Fibroblast of skin of right biceps (primary cell): ENCODE results near the gene FCER1A.
"Not testable (repeated sequence)": the region's sequence is repeated elsewhere in the genome, so short reads cannot be mapped to it uniquely, and the experiment has no call there.

ENCODE experiments used
- DNase-seq: peaks from one replicate; pipeline ENCODE4 v3.0.0-alpha.2; 2013

Gene FCER1A

DNA sequence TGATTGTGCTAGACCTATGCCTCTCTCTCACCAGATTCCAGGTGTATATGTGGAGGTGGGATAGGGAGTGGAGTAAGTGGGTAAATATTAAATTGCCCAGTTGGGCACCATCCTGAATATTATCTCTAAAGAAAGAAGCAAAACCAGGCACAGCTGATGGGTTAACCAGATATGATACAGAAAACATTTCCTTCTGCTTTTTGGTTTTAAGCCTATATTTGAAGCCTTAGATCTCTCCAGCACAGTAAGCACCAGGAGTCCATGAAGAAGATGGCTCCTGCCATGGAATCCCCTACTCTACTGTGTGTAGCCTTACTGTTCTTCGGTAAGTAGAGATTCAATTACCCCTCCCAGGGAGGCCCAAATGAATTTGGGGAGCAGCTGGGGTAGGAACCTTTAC, at the start of gene FCER1A:
Gene FCER1A (plus strand): TSS at position 242 of the 400 bp plus-strand sequence. CDS start 29 bp downstream, at position 271.
- DNase-seq, result no peak

GRCh38 chr1:159261311-159261710, 40.8 kb upstream of the FCER1A start:
- no peak for DNase-seq

DNA sequence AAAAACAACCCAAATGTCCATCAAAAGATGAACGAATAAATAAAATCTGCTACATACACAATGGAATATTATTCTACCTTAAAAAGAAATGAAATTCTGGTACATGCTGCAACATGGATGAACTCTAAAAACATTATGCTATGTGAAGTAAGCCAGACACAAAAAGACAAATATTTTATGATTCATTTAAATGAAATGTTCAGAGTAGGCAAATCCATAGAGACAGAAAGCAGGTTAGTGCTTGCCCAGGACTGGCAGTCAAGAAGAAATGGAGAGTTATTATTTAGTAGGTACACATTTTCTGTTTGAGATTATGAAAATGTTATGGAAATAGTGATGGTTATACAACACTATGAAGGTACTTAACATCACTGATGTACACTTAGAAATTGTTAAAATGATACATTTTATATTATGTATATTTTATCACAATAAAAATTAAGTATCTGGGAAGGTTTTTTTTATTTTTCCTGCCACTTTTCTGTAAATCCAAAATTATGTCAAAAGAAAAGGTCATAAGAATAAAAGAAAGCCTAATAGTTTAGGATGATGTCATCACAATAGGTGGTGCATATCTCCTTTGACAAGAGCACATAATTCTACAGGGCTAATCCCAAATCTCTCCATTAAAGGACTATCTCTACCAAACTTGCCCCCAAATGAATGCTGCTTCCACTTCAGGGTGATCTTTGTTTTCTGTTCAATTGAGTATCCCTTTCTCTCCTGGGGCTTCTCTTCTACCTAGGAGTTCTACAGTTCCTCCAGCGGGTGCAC, 40.2 kb upstream of the FCER1A start:
- DNase-seq, result no peak

DNA sequence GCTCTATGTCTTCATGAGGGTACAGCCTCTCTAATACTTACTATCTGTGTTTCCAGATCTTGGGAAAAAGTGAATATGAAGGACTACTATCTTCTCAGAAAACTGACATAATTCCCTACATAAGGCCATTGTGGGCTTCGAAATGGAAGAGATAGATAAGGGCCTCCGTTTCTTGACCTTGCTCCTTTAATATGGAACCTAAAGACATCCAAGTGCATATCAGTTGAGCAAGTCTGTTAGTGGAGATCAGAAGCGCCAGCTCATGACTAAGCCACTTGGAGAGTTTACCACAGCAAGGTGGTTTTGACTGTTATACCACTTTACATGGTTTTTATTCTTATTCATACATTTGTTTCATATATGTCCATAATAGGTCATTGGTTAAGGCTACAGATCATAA, 35.3 kb upstream of the FCER1A start:
- DNase-seq, result no peak

GRCh38 chr1:159274631-159275030, 27.5 kb upstream of the FCER1A start:
- no peak for DNase-seq

- no peak for DNase-seq
Observed at GRCh38 chr1:159275891-159276290, 26.2 kb upstream of the FCER1A start.

GRCh38 chr1:159279773-159280172, 22.4 kb upstream of the FCER1A start:
- no peak for DNase-seq

DNA sequence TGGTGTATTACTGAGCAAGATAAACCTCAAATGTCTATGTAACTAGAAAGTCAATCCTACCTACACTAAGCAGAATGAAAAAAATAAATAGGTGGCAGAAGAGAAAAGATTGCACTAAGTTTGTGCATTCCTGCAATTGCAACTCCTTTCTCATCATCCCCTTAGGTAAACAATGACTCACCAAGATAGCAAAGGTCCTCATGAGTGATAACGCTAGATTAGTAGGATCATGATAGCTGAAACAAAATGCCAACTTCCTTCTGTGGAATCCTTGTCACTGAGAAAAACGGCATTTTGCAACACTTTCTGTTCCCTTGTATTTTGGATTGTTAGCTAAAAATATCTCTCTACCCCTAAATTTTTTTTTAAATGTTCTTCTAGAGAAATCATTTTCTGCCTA, 20.0 kb upstream of the FCER1A start:
- DNase-seq, result no peak

DNA sequence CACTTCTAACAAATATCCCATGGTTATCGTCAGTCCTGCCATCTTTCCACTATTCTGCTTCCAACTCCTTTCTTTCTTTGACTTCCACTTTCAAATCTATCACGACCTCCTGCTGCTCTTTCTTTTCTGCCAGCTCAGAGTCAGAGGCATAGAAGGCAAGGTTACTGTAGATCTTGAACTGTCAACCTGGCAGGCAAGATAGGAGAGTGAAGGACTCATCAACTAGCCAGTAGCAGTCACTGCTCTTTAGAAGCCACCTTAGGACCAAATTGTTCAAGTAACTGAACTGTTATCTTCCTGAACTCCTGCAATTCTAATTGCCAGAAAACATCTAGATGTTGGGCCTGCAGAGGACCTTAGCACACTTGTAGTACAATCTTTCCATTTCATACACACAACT, 13.1 kb upstream of the FCER1A start:
- no peak for DNase-seq

- DNase-seq, result no peak
Observed at GRCh38 chr1:159291424-159291823, 10.7 kb upstream of the FCER1A start.

GRCh38 chr1:159296706-159297375, 5.3 kb upstream of the FCER1A start:
- no peak for DNase-seq

- DNase-seq, result no peak
Observed at GRCh38 chr1:159300146-159300545, 2.0 kb upstream of the FCER1A start.

GRCh38 chr1:159307346-159308020, 5.3 kb downstream of the FCER1A start:
- no peak for DNase-seq

GRCh38 chr1:159311679-159312078, 9.5 kb downstream of the FCER1A start:
- DNase-seq, result no peak

- no peak for DNase-seq
Observed at GRCh38 chr1:159315381-159315780, 13.2 kb downstream of the FCER1A start.

DNA sequence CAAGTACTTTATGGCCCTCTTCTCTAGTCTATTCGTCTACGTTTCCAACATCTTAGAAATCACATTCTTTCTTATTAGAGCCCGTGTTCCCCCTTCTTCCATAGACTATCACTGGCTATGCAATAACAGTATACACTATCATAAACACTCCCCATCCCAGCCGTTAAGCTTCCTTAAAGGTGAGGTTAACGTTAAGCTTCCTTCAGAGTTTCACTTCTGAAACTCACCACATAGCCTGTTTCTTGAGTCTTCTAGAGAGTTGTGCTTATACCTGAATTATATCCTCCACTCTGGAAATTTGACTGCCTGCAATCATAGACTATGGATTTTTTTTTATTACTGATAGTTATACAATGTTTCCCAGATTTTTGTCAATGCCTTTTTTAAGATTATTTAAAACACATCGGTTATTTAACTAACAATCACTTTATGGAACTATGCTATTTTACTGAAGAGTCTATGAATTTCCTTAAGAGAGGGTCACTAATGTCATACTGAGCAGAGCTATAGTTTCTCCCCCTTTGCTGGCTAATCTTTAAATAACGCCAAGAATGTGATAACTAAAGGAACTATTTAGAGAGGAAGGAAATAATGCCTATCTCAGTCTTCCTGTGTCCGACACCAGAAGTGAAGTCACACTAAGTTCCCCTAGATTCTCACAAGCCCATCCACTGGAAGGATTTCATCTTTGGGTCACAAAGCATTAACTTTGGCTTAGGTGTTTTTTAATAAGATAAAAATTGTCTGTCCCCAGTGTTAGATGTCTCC, 16.8 kb downstream of the FCER1A start:
- DNase-seq, result no peak

DNA sequence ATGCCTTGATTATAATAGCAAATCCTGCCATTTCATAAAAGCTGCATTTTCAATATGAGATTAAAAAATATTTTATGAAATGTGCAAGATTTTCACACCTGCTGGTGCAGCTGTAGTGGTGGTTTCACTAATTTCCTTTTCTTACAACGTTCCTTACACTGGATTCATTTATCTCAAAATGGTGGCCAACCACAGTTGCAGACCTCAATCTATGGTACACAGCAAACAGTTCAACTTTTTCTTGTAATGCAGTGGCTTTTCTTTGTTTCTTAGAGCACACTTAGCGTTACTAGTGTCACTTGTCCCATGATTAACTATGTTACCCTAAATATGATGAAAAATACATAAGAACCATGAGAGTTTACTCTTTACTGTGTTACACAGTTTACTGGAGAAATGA, 32.7 kb downstream of the FCER1A start:
- DNase-seq, result no peak

DNA sequence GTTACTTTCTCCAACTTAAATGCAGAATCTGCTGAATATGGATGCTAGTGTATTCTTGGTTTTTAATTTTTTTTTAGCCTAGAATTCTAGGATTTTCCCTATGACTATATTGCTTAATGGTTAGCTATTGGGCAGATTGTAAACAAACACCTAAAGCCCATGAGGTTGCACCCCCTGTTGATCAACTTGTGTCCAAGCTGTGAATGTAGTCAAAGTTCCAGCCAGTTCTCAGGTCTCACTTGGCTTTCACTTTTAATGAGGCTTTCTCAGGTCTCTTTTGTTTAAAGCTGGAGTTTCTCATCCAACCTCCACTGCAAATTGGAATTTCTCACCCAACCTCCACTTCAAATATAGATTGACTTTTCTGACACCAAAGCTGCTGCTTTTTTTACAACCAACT, 35.9 kb downstream of the FCER1A start:
- no peak for DNase-seq

GRCh38 chr1:159339536-159339935, 37.4 kb downstream of the FCER1A start:
- DNase-seq, result no peak

DNA sequence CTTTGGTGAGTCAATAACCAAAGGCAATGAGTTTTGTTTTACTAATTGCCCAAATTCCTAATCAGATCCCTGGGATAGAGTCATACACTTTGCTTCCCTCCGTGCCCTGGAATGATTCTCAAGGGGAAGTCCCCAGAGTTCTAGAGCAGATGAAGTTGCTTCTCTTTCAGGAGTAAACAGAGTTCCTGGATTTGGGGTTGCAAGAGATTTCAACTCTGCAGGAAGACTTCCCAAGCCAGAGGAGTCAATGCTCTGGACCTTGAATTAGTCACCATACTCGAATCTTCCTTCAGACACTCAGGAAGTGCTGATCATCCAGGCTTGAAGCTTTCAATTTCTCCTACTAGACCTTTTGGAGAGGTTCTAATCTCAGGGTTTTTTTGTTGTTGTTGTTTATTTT, 39.6 kb downstream of the FCER1A start:
- no peak for DNase-seq

- DNase-seq, result no peak
Observed at GRCh38 chr1:159342761-159343425, 40.8 kb downstream of the FCER1A start.

- not testable (repeated sequence) for DNase-seq
Observed at GRCh38 chr1:159349374-159349773, 47.2 kb downstream of the FCER1A start.

DNA sequence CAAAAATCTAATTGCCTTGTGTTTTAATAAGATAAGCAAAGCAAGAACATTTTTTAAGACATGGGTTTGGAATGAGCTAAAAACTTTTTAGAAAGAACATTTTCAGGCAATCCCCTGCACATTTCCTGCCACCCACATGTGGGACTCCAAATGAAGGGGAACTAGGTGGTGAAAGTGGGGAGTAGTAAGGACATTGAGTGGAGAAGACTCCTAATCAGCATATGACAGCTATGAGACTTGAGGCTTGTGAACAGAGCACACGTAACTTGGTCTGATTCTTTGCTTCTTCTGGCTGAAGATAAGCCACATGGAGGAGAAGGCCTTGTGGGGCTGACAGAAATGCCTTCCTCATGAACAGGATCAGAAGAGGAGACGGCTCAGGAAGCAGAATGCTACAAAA, 50.3 kb downstream of the FCER1A start:
- no peak for DNase-seq
